NCI-H446 (cell line): Measurements from ENCODE around the gene NCBP1.
"Not testable (repeated sequence)": the region's sequence is repeated elsewhere in the genome, so short reads cannot be mapped to it uniquely, and the experiment has no call there.

Experiments
- DNase-seq, 2 experiments: peaks; one replicate each; lab custom pipeline; 2025; lab: John Stamatoyannopoulos, UW

Gene NCBP1

GRCh38 chr9:97632985-97633858 is at the start of gene NCBP1, which contains the start of gene TSTD2:
Gene NCBP1, plus strand, starts transcription at chr9:97633821. Its CDS starts 61 bp downstream, at chr9:97633882.
Gene TSTD2, minus strand, starts transcription at chr9:97633368. Its CDS starts 5,806 bp downstream, at chr9:97627562.
- DNase-seq = peak; percentile 89 to 97

- DNase-seq = not testable (repeated sequence)
Measured at GRCh38 chr9:97584778-97585177, 48.8 kb upstream of the NCBP1 start.

- not testable (repeated sequence) for DNase-seq
Measured at GRCh38 chr9:97586909-97587308, 46.7 kb upstream of the NCBP1 start.

GRCh38 chr9:97591535-97591934 is 42.1 kb upstream of the NCBP1 start:
- DNase-seq = no peak

GRCh38 chr9:97592126-97592525 is 41.5 kb upstream of the NCBP1 start:
- no peak for DNase-seq

- DNase-seq = peak in 1 of 2 experiments; percentile 56
Measured at GRCh38 chr9:97593960-97594359, 39.7 kb upstream of the NCBP1 start.

- DNase-seq = peak; percentile 11 to 67
Measured at GRCh38 chr9:97594381-97594921, 39.2 kb upstream of the NCBP1 start.

GRCh38 chr9:97596906-97597305 is 36.7 kb upstream of the NCBP1 start:
- DNase-seq = peak; percentile 47 to 85

- DNase-seq = peak; percentile 53 to 70
Measured at GRCh38 chr9:97598461-97599288, 34.9 kb upstream of the NCBP1 start.

- DNase-seq = no peak
Measured at GRCh38 chr9:97599314-97599846, 34.2 kb upstream of the NCBP1 start.

GRCh38 chr9:97600531-97601227 is 32.9 kb upstream of the NCBP1 start:
- no peak for DNase-seq

- DNase-seq = no peak
Measured at GRCh38 chr9:97601228-97601898, 32.3 kb upstream of the NCBP1 start.

GRCh38 chr9:97602430-97602829 is 31.2 kb upstream of the NCBP1 start:
- no peak for DNase-seq

- DNase-seq = no peak
Measured at GRCh38 chr9:97604901-97605645, 28.5 kb upstream of the NCBP1 start.

GRCh38 chr9:97615439-97616072 is 18.1 kb upstream of the NCBP1 start:
- peak in 1 of 2 experiments; percentile 63 for DNase-seq

GRCh38 chr9:97617939-97618416 is 15.6 kb upstream of the NCBP1 start:
- DNase-seq = no peak

GRCh38 chr9:97620063-97620462 is 13.6 kb upstream of the NCBP1 start:
- DNase-seq = not testable (repeated sequence)

- DNase-seq = not testable (repeated sequence)
Measured at GRCh38 chr9:97622483-97622882, 11.1 kb upstream of the NCBP1 start.

GRCh38 chr9:97623946-97624345 is 9.7 kb upstream of the NCBP1 start:
- no peak for DNase-seq
